HEK293 (cell line): ENCODE data around the gene SQOR.

Source experiments
- CTCF ChIA-PET: fragments of 350-600 bp; formaldehyde crosslinking; extraction: SDS; loops from one replicate; lab custom pipeline; 2021; ENCODE audit warnings: antibody characterized with exemption; lab: Yijun Ruan, JAX
- POLR2A ChIA-PET: fragments of 300-600 bp; formaldehyde crosslinking; extraction: SDS; loops from one replicate; lab custom pipeline; 2020; ENCODE audit warnings: antibody characterized with exemption, inconsistent platforms; lab: Yijun Ruan, JAX
- H3K27ac ChIP-seq: fragments of 200-500 bp; sonication (Bioruptor generic); 2 replicates; pipeline ENCODE4 v1.5.1; 2014; ENCODE audit warnings: low read depth, low read length, control low read depth, inconsistent platforms; ENCODE audit errors: extremely low read depth
- H3K36me3 ChIP-seq, 2 experiments: fragments of 200-500 bp in 1 of 2; sonication (Bioruptor generic) in 1 of 2; 1 replicate in 1 of 2; 2 replicates in 1 of 2; pipeline ENCODE4 v1.5.1; 2014 to 2017; ENCODE audit warnings: inconsistent platforms in 2 of 2, low read length in 2 of 2; ENCODE audit not compliant: control insufficient read depth in 2 of 2, insufficient read depth in 1 of 2
- H3K4me1 ChIP-seq: fragments of 200-500 bp; sonication (Bioruptor generic); 2 replicates; pipeline ENCODE4 v1.5.1; 2014; ENCODE audit warnings: mild to moderate bottlenecking, low read length, inconsistent platforms; ENCODE audit not compliant: control insufficient read depth, insufficient read depth
- H3K4me3 ChIP-seq: 2 replicates; pipeline ENCODE4 v1.5.1; 2011; ENCODE audit warnings: low read depth, mild to moderate bottlenecking, control low read depth, low read length, moderate library complexity
- H3K9me3 ChIP-seq: fragments of 200-500 bp; sonication (Bioruptor generic); 2 replicates; pipeline ENCODE4 v1.5.1; 2014; ENCODE audit warnings: low read depth, low read length, inconsistent platforms; ENCODE audit not compliant: control insufficient read depth, insufficient read depth
- GFI1B ChIP-seq: fragments of 450-650 bp; formaldehyde crosslinking; IDR thresholded peaks from 2 replicates; pipeline ENCODE4 v1.5.1; 2016; ENCODE audit warnings: missing biosample characterization, missing genetic modification characterization
- HOXD13 ChIP-seq: sonication (generic); formaldehyde crosslinking; IDR thresholded peaks from 2 replicates; pipeline ENCODE4 v1.8.0; 2022; ENCODE audit warnings: missing genetic modification reagents, borderline replicate concordance
- KLF8 ChIP-seq: fragments of 450-650 bp; formaldehyde crosslinking; IDR thresholded peaks from 2 replicates; pipeline ENCODE4 v1.5.1; 2016; ENCODE audit warnings: missing biosample characterization, missing genetic modification characterization
- PRDM1 ChIP-seq: fragments of 450-650 bp; formaldehyde crosslinking; IDR thresholded peaks from 2 replicates; pipeline ENCODE4; 2016; ENCODE audit warnings: missing biosample characterization, missing genetic modification characterization
- SP2 ChIP-seq: fragments of 450-650 bp; formaldehyde crosslinking; IDR thresholded peaks from 2 replicates; pipeline ENCODE4 v1.5.1; 2016; ENCODE audit warnings: missing biosample characterization, missing genetic modification characterization
- ZBTB20 ChIP-seq: fragments of 450-650 bp; formaldehyde crosslinking; IDR thresholded peaks from 2 replicates; pipeline ENCODE4 v1.5.1; 2016; ENCODE audit warnings: missing biosample characterization, missing genetic modification characterization
- ZFP41 ChIP-seq: fragments of 450-650 bp; formaldehyde crosslinking; IDR thresholded peaks from 2 replicates; pipeline ENCODE4 v1.5.1; 2016; ENCODE audit warnings: missing biosample characterization, missing genetic modification characterization, borderline replicate concordance
- ZNF174 ChIP-seq: fragments of 450-650 bp; formaldehyde crosslinking; IDR thresholded peaks from 2 replicates; pipeline ENCODE4 v1.5.0; 2017; ENCODE audit warnings: missing biosample characterization, mild to moderate bottlenecking, missing genetic modification characterization
- ZNF239 ChIP-seq: fragments of 450-650 bp; formaldehyde crosslinking; IDR thresholded peaks from 2 replicates; pipeline ENCODE4 v1.5.1; 2016; ENCODE audit warnings: missing biosample characterization, missing genetic modification characterization
- ZNF266 ChIP-seq: fragments of 450-650 bp; formaldehyde crosslinking; IDR thresholded peaks from 2 replicates; pipeline ENCODE4 v1.5.1; 2016; ENCODE audit warnings: missing biosample characterization, missing genetic modification characterization, low read depth
- ZNF324 ChIP-seq: fragments of 450-650 bp; formaldehyde crosslinking; IDR thresholded peaks from 2 replicates; pipeline ENCODE4 v1.5.1; 2016; ENCODE audit warnings: missing biosample characterization, missing genetic modification characterization
- ZNF391 ChIP-seq: fragments of 450-650 bp; formaldehyde crosslinking; IDR thresholded peaks from 2 replicates; pipeline ENCODE4 v1.5.1; 2016; ENCODE audit warnings: low read depth, missing biosample characterization, missing genetic modification characterization, borderline replicate concordance
- ZNF423 ChIP-seq: fragments of 450-650 bp; formaldehyde crosslinking; IDR thresholded peaks from 2 replicates; pipeline ENCODE4 v1.5.1; 2016; ENCODE audit warnings: missing biosample characterization, missing genetic modification characterization
- ZNF48 ChIP-seq: fragments of 450-650 bp; formaldehyde crosslinking; IDR thresholded peaks from 2 replicates; pipeline ENCODE4 v1.5.1; 2016; ENCODE audit warnings: missing biosample characterization, missing genetic modification characterization
- ZNF624 ChIP-seq: fragments of 450-650 bp; formaldehyde crosslinking; IDR thresholded peaks from 2 replicates; pipeline ENCODE4 v1.5.1; 2017; ENCODE audit warnings: missing biosample characterization, missing genetic modification characterization
- ZNF670 ChIP-seq: fragments of 450-650 bp; formaldehyde crosslinking; IDR thresholded peaks from 2 replicates; pipeline ENCODE4 v1.5.1; 2016; ENCODE audit warnings: missing biosample characterization, missing genetic modification characterization, low read depth
- TF ChIP-seq, protein P1 (sequence below): IDR thresholded peaks from 2 replicates; pipeline ENCODE4 v1.6.1; 2011; ENCODE audit warnings: mild to moderate bottlenecking, low read depth, low read length, borderline replicate concordance
- TF ChIP-seq, protein P2 (sequence below): fragments of 450-650 bp; formaldehyde crosslinking; optimal IDR thresholded peaks from 2 replicates; pipeline ENCODE3; 2016; ENCODE audit warnings: missing biosample characterization, mild to moderate bottlenecking, missing genetic modification characterization
- TF ChIP-seq, protein P3 (sequence below): fragments of 450-650 bp; formaldehyde crosslinking; IDR thresholded peaks from 2 replicates; pipeline ENCODE4 v1.5.1; 2016; ENCODE audit warnings: missing biosample characterization, missing genetic modification characterization
- TF ChIP-seq, protein P4 (sequence below): fragments of 450-650 bp; formaldehyde crosslinking; IDR thresholded peaks from 2 replicates; pipeline ENCODE4 v1.5.1; 2016; ENCODE audit warnings: missing biosample characterization, missing genetic modification characterization

Gene SQOR

GRCh38 chr15:45653702-45654424 lies 19.0 kb downstream of the SQOR start:
- no peaks in the 10 kb centered on the region for H3K36me3 ChIP-seq
- POLR2A ChIA-PET, result no interaction called here

GRCh38 chr15:45654749-45655148 lies 19.9 kb downstream of the SQOR start:
- H3K27ac ChIP-seq, result no peak overlapping the region
- CTCF ChIA-PET, result interaction anchor here (0.7 kb wide), 1 partner anchor 974 kb away, joined by 3 read pairs; no protein-coding TSS in a partner anchor
- no peak overlapping the region for H3K4me3 ChIP-seq
- H3K9me3 ChIP-seq, result no peaks in the 10 kb centered on the region
- TF ChIP-seq ZFP41, result no peak
- TF ChIP-seq ZNF324 (tag by site-specific recombination), result no peak
- no peak for TF ChIP-seq KLF8 (tag by site-specific recombination)
- TF ChIP-seq ZNF48, result no peak
- TF ChIP-seq, protein P1, sequence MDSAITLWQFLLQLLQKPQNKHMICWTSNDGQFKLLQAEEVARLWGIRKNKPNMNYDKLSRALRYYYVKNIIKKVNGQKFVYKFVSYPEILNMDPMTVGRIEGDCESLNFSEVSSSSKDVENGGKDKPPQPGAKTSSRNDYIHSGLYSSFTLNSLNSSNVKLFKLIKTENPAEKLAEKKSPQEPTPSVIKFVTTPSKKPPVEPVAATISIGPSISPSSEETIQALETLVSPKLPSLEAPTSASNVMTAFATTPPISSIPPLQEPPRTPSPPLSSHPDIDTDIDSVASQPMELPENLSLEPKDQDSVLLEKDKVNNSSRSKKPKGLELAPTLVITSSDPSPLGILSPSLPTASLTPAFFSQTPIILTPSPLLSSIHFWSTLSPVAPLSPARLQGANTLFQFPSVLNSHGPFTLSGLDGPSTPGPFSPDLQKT, result no peak
- no peak for TF ChIP-seq ZNF423 (tag by site-specific recombination)
- H3K36me3 ChIP-seq, result no peaks in the 10 kb centered on the region
- POLR2A ChIA-PET, result no interaction called here
- no peaks in the 10 kb centered on the region for H3K4me1 ChIP-seq

More at GRCh38 chr15:45653702-45654424, 19.0 kb downstream of the SQOR start:
- H3K4me1 ChIP-seq, result no peaks in the 10 kb centered on the region
- CTCF ChIA-PET, result no interaction called here
- H3K9me3 ChIP-seq, result no peaks in the 10 kb centered on the region
- TF ChIP-seq, protein P2, sequence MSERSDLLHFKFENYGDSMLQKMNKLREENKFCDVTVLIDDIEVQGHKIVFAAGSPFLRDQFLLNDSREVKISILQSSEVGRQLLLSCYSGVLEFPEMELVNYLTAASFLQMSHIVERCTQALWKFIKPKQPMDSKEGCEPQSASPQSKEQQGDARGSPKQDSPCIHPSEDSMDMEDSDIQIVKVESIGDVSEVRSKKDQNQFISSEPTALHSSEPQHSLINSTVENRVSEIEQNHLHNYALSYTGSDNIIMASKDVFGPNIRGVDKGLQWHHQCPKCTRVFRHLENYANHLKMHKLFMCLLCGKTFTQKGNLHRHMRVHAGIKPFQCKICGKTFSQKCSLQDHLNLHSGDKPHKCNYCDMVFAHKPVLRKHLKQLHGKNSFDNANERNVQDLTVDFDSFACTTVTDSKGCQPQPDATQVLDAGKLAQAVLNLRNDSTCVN, result no peak
- TF ChIP-seq ZNF239 (tag by site-specific recombination) (no peak), ZNF391 (no peak), ZNF174 (tag by site-specific recombination) (no peak), ZBTB20 (tag by site-specific recombination) (no peak), SP2 (no peak), ZNF266 (tag by site-specific recombination) (no peak), PRDM1 (tag by site-specific recombination) (no peak), GFI1B (tag by site-specific recombination) (no peak), ZNF624 (tag by site-specific recombination) (no peak), ZNF670 (tag by site-specific recombination) (no peak), HOXD13 (CRISPR knock-in tag) (no peak)
- TF ChIP-seq, protein P3, sequence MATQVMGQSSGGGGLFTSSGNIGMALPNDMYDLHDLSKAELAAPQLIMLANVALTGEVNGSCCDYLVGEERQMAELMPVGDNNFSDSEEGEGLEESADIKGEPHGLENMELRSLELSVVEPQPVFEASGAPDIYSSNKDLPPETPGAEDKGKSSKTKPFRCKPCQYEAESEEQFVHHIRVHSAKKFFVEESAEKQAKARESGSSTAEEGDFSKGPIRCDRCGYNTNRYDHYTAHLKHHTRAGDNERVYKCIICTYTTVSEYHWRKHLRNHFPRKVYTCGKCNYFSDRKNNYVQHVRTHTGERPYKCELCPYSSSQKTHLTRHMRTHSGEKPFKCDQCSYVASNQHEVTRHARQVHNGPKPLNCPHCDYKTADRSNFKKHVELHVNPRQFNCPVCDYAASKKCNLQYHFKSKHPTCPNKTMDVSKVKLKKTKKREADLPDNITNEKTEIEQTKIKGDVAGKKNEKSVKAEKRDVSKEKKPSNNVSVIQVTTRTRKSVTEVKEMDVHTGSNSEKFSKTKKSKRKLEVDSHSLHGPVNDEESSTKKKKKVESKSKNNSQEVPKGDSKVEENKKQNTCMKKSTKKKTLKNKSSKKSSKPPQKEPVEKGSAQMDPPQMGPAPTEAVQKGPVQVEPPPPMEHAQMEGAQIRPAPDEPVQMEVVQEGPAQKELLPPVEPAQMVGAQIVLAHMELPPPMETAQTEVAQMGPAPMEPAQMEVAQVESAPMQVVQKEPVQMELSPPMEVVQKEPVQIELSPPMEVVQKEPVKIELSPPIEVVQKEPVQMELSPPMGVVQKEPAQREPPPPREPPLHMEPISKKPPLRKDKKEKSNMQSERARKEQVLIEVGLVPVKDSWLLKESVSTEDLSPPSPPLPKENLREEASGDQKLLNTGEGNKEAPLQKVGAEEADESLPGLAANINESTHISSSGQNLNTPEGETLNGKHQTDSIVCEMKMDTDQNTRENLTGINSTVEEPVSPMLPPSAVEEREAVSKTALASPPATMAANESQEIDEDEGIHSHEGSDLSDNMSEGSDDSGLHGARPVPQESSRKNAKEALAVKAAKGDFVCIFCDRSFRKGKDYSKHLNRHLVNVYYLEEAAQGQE (tag by site-specific recombination), result no peak
- TF ChIP-seq, protein P4, sequence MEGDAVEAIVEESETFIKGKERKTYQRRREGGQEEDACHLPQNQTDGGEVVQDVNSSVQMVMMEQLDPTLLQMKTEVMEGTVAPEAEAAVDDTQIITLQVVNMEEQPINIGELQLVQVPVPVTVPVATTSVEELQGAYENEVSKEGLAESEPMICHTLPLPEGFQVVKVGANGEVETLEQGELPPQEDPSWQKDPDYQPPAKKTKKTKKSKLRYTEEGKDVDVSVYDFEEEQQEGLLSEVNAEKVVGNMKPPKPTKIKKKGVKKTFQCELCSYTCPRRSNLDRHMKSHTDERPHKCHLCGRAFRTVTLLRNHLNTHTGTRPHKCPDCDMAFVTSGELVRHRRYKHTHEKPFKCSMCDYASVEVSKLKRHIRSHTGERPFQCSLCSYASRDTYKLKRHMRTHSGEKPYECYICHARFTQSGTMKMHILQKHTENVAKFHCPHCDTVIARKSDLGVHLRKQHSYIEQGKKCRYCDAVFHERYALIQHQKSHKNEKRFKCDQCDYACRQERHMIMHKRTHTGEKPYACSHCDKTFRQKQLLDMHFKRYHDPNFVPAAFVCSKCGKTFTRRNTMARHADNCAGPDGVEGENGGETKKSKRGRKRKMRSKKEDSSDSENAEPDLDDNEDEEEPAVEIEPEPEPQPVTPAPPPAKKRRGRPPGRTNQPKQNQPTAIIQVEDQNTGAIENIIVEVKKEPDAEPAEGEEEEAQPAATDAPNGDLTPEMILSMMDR (tag by site-specific recombination), result no peak
- no peak overlapping the region for H3K27ac ChIP-seq
- no peak overlapping the region for H3K4me3 ChIP-seq
